ENCODE measurements around the gene FRK.

FRK gene

GRCh38 chr6:115997990-115998585, 62.6 kb downstream of the FRK start:
- H3K9me3 Mint-ChIP-seq: no peaks in the 10 kb centered on the region
- no peak overlapping the region for H3K27ac Mint-ChIP-seq
- no peak for DNase-seq
- H3K27me3 Mint-ChIP-seq (ENCODE audit: low read depth, poor library complexity): no peaks in the 10 kb centered on the region
- H3K4me1 Mint-ChIP-seq: peaks cover 4% of the 10 kb centered on the region
- no peak for TF ChIP-seq CTCF (IDR thresholded peaks at IDR 0.05)
- no peaks in the 10 kb centered on the region for H3K36me3 Mint-ChIP-seq (ENCODE audit: low read depth)
- no peak overlapping the region for H3K4me3 Mint-ChIP-seq

- Mint-ChIP-seq H3K4me3 (no peak overlapping the region), H3K36me3 (ENCODE audit: low read depth) (no peaks in the 10 kb centered on the region), H3K27me3 (ENCODE audit: low read depth, poor library complexity) (no peaks in the 10 kb centered on the region), H3K9me3 (peaks cover 8% of the 10 kb centered on the region), H3K4me1 (no peaks in the 10 kb centered on the region), H3K27ac (no peak overlapping the region)
- DNase-seq: no peak
- no peak for TF ChIP-seq CTCF (IDR thresholded peaks at IDR 0.05)
Measured at GRCh38 chr6:115986026-115986425, 74.7 kb downstream of the FRK start.

- Mint-ChIP-seq H3K27ac (no peak overlapping the region), H3K4me1 (no peaks in the 10 kb centered on the region), H3K4me3 (no peak overlapping the region), H3K36me3 (ENCODE audit: low read depth) (no peaks in the 10 kb centered on the region), H3K9me3 (no peaks in the 10 kb centered on the region), H3K27me3 (ENCODE audit: low read depth, poor library complexity) (no peaks in the 10 kb centered on the region)
- no peak for DNase-seq
- no peak for TF ChIP-seq CTCF (IDR thresholded peaks at IDR 0.05)
Measured at GRCh38 chr6:115984809-115985208, 75.9 kb downstream of the FRK start.

GRCh38 chr6:115983998-115984397, 76.7 kb downstream of the FRK start:
- no peaks in the 10 kb centered on the region for H3K36me3 Mint-ChIP-seq (ENCODE audit: low read depth)
- H3K27me3 Mint-ChIP-seq (ENCODE audit: low read depth, poor library complexity): no peaks in the 10 kb centered on the region
- H3K9me3 Mint-ChIP-seq: no peaks in the 10 kb centered on the region
- no peak overlapping the region for H3K4me3 Mint-ChIP-seq
- H3K27ac Mint-ChIP-seq: no peak overlapping the region
- H3K4me1 Mint-ChIP-seq: no peaks in the 10 kb centered on the region
- TF ChIP-seq CTCF (IDR thresholded peaks at IDR 0.05): no peak
- no peak for DNase-seq

- H3K4me1 Mint-ChIP-seq: no peaks in the 10 kb centered on the region
- no peak overlapping the region for H3K27ac Mint-ChIP-seq
- H3K9me3 Mint-ChIP-seq: no peaks in the 10 kb centered on the region
- no peak for TF ChIP-seq CTCF (IDR thresholded peaks at IDR 0.05)
- H3K36me3 Mint-ChIP-seq (ENCODE audit: low read depth): no peaks in the 10 kb centered on the region
- no peak for DNase-seq
- H3K27me3 Mint-ChIP-seq (ENCODE audit: low read depth, poor library complexity): no peaks in the 10 kb centered on the region
- H3K4me3 Mint-ChIP-seq: no peak overlapping the region
Measured at GRCh38 chr6:115982453-115982852, 78.2 kb downstream of the FRK start.

- Mint-ChIP-seq H3K4me1 (no peaks in the 10 kb centered on the region), H3K9me3 (no peaks in the 10 kb centered on the region), H3K27ac (no peak overlapping the region), H3K36me3 (ENCODE audit: low read depth) (no peaks in the 10 kb centered on the region), H3K27me3 (ENCODE audit: low read depth, poor library complexity) (peaks cover 8% of the 10 kb centered on the region), H3K4me3 (no peak overlapping the region)
- TF ChIP-seq CTCF (IDR thresholded peaks at IDR 0.05): no peak
- no peak for DNase-seq
Measured at GRCh38 chr6:115977220-115977619, 83.5 kb downstream of the FRK start.

Measured in nephron progenitor cell (in vitro differentiated cells).